Measurements from ENCODE around the gene CPLX4. TPM values are rescaled to one million over a fixed set of nuclear protein-coding genes. Genes with fewer than 3 reads are reported as not detected.
"Not testable (repeated sequence)": the region's sequence is repeated elsewhere in the genome, so short reads cannot be mapped to it uniquely, and the experiment has no call there.

The CPLX4 gene
- total RNA-seq, 2 donors from 2014 or later: not detected

GRCh38 chr18:59263661-59264060, 54.8 kb downstream of the CPLX4 start:
- intact Hi-C loops (cut with DNase I, micrococcal nuclease): no loop called here
- no peak for DNase-seq
- no peak for ATAC-seq

GRCh38 chr18:59262243-59262642, 56.2 kb downstream of the CPLX4 start:
- intact Hi-C loops (cut with DNase I, micrococcal nuclease); ATAC-seq; DNase-seq: not testable (repeated sequence)

GRCh38 chr18:59261842-59262241, 56.6 kb downstream of the CPLX4 start:
- intact Hi-C loops (cut with DNase I, micrococcal nuclease); DNase-seq; ATAC-seq: not testable (repeated sequence)

GRCh38 chr18:59255491-59255890, 63.0 kb downstream of the CPLX4 start:
- intact Hi-C loops (cut with DNase I, micrococcal nuclease); DNase-seq; ATAC-seq: not testable (repeated sequence)

- DNase-seq (peak in 1 of 2 donors; percentile 29), ATAC-seq (peak; percentile 49)
- intact Hi-C loops (cut with DNase I, micrococcal nuclease): loop anchor here in 1 of 2 donors (10.0 kb wide), 2 partner anchors 156 to 576 kb away; no protein-coding TSS in a partner anchor
Observed at GRCh38 chr18:59249199-59249774, 69.2 kb downstream of the CPLX4 start.

GRCh38 chr18:59246796-59247195, 71.7 kb downstream of the CPLX4 start:
- ATAC-seq: no peak
- DNase-seq: no peak
- intact Hi-C loops (cut with DNase I, micrococcal nuclease): loop anchor here in 1 of 2 donors (10.0 kb wide), 2 partner anchors 158 to 578 kb away; no protein-coding TSS in a partner anchor

Other genes starting within 250 kb of the CPLX4 start
- gene SEC11C, start 178.8 kb downstream of the CPLX4 start, total RNA-seq: 10 to 100 TPM; 59.8 to 60.4 TPM
- under 1 TPM in 1 of 2 donors, not detected in 1; 0.81 TPM for gene GRP, start 98.5 kb downstream of the CPLX4 start, total RNA-seq
- not detected for gene RAX, start 45.2 kb downstream of the CPLX4 start, total RNA-seq
- 10 to 100 TPM; 44.1 to 46.8 TPM for gene LMAN1, start 40.6 kb upstream of the CPLX4 start, total RNA-seq

Measured in left colon (tissue), 2 donors.